WI38 (cell line): Measurements from ENCODE around the gene IL1RAPL2.

ENCODE experiments used
- H3K4me3 ChIP-seq: 2 replicates; pipeline ENCODE4 v1.5.1; 2011; ENCODE audit warnings: low read depth, mild to moderate bottlenecking, control low read depth, low read length
- CTCF ChIP-seq: IDR thresholded peaks from 2 replicates; pipeline ENCODE4 v1.5.1; 2012; ENCODE audit warnings: low read depth, mild to moderate bottlenecking, control low read depth, low read length

Gene IL1RAPL2

GRCh38 chrX:105269386-105269785 is 703.4 kb downstream of the IL1RAPL2 start:
- H3K4me3 ChIP-seq = no peak overlapping the region
- TF ChIP-seq CTCF = no peak

GRCh38 chrX:105273326-105273725 is 707.3 kb downstream of the IL1RAPL2 start:
- TF ChIP-seq CTCF = no peak
- no peak overlapping the region for H3K4me3 ChIP-seq

GRCh38 chrX:105274091-105274490 is 708.1 kb downstream of the IL1RAPL2 start:
- no peak overlapping the region for H3K4me3 ChIP-seq

GRCh38 chrX:105277132-105277531 is 711.1 kb downstream of the IL1RAPL2 start:
- H3K4me3 ChIP-seq = no peak overlapping the region
- TF ChIP-seq CTCF = no peak

More at GRCh38 chrX:105274091-105274490, 708.1 kb downstream of the IL1RAPL2 start:
- TF ChIP-seq CTCF = no peak

GRCh38 chrX:105282077-105282476 is 716.1 kb downstream of the IL1RAPL2 start:
- TF ChIP-seq CTCF = no peak
- no peak overlapping the region for H3K4me3 ChIP-seq

GRCh38 chrX:105297041-105297440 is 731.0 kb downstream of the IL1RAPL2 start:
- H3K4me3 ChIP-seq = no peak overlapping the region
- TF ChIP-seq CTCF = no peak

GRCh38 chrX:105299286-105299685 is 733.3 kb downstream of the IL1RAPL2 start:
- H3K4me3 ChIP-seq = no peak overlapping the region

More at GRCh38 chrX:105299286-105299685, 733.3 kb downstream of the IL1RAPL2 start:
- no peak for TF ChIP-seq CTCF
